Thyroid gland (tissue), 4 donors: ENCODE results near the gene DNER.

Experiments used
- POLR2A ChIP-seq, 2 donors: fragments of 450-650 bp; IDR thresholded peaks; one replicate each; pipeline ENCODE4 v1.6.1; 2017; ENCODE audit warnings: antibody characterized with exemption in 2 of 2, mild to moderate bottlenecking in 2 of 2, moderate library complexity in 1 of 2
- TF ChIP-seq, protein P1 (sequence below), 6 experiments: fragments of 200-600 bp in 3 of 6; fragments of 450-650 bp in 3 of 6; sonication (generic) in 3 of 6; IDR thresholded peaks; one replicate each; pipeline ENCODE4 v1.5.1; 2016 to 2019; ENCODE audit warnings: antibody characterized with exemption in 6 of 6, mild to moderate bottlenecking in 2 of 6, inconsistent platforms in 1 of 6, moderate library complexity in 1 of 6

DNA sequence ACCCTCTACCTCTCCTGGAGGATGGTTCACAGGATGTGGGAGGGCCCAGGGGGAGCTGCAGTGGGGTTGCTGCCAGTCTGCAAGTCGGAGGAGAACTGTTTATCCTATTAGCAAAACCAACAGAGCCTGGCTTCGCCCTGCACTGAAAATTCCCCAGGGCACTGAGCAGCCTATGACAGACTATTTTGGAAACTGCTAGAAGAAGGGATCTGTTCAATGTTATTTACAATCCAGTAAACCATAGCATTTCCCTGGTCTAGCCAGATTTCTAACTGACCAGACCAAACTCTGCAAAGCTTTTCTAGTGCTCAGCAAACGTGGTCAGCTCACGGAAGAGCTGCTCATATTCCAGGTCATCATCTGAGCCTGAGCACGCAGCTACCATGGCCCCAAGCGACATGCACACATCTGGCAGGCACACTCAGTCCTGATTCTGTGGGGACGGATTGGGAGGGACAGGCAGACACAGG lies 378.4 kb downstream of the DNER start:
- TF ChIP-seq POLR2A (IDR thresholded peaks at IDR 0.05) = no peak
- TF ChIP-seq, protein P1, sequence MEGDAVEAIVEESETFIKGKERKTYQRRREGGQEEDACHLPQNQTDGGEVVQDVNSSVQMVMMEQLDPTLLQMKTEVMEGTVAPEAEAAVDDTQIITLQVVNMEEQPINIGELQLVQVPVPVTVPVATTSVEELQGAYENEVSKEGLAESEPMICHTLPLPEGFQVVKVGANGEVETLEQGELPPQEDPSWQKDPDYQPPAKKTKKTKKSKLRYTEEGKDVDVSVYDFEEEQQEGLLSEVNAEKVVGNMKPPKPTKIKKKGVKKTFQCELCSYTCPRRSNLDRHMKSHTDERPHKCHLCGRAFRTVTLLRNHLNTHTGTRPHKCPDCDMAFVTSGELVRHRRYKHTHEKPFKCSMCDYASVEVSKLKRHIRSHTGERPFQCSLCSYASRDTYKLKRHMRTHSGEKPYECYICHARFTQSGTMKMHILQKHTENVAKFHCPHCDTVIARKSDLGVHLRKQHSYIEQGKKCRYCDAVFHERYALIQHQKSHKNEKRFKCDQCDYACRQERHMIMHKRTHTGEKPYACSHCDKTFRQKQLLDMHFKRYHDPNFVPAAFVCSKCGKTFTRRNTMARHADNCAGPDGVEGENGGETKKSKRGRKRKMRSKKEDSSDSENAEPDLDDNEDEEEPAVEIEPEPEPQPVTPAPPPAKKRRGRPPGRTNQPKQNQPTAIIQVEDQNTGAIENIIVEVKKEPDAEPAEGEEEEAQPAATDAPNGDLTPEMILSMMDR (IDR thresholded peaks at IDR 0.05) = no peak
